HG03159 (cell line): ENCODE results near the gene REX1BD.
A peak's percentile ranks its signal among the peaks of the same experiment; 100 is the strongest.
"Not testable (repeated sequence)": the region's sequence is repeated elsewhere in the genome, so short reads cannot be mapped to it uniquely, and the experiment has no call there.

Experiments
- ATAC-seq: cut with Tn5 transposase; IDR thresholded peaks from one replicate; pipeline ENCODE4 v1.9.1; 2021; ENCODE audit warnings: mild to moderate bottlenecking, moderate library complexity; ENCODE audit not compliant: unreplicated experiment

The REX1BD gene

DNA sequence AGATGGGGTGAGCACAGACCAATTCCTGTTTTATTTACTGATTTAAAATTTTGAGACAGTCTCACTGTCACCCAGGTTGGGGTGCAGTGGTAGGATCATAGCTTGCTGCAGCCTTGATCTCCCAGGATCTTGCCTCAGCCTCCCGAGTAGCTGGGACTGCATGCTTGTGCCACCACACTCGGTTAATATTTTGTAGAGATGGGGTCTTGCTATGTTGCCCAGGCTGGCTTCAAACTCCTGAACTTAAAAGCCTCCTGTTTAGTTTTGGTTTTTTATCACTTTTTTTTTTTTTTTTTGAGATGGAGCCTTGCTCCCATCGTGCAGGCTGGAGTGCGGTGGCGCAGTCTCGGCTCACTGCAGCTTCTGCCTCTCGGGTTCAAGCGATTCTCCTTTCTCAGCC lies 12.2 kb upstream of the REX1BD start:
- no peak for ATAC-seq

DNA sequence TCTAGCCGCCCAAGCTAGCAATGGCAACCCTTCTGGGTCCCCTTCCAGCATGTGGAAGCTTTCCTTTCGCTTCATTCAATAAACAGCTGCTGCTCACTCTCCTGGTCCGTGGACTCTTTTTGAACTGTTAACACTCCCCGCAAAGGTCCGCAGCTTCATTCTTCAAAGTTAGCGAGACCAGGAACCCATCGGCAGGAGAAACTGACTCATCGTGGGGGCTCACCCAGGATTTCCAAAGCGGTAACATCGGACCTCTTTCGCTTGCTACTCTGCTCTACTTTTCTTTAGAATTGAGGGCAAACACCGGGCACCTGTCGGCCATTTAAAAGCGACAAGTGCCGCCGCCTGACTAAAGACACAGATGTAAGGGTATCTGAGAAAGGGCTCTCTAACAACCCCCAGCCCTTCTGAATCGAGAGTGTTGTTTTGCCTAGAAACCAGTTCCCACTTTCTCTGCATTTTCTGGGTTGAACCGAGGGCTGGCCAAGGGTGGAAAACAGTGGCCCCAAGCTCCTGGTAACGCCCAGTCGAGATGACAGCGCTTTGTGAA lies 11.2 kb upstream of the REX1BD start:
- no peak for ATAC-seq

DNA sequence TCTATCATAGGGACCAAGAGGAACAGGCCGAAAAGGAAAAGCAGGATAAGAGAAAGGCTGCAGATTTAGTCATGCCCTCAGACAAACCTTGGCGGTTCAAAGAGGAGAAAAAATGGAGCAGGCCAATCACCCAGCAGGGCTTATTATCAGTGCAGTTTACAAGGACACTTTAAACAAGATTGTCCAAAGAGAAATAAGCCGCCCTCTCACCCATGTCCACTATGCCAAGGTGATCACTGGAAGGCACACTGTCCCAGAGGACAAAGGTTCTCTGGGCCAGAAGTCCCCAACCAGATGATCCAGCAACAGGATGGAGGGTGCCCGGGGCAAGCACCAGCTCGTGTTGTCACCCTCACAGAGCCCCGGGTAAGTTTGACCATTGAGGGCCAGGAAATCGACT lies 8.3 kb upstream of the REX1BD start:
- no peak for ATAC-seq

DNA sequence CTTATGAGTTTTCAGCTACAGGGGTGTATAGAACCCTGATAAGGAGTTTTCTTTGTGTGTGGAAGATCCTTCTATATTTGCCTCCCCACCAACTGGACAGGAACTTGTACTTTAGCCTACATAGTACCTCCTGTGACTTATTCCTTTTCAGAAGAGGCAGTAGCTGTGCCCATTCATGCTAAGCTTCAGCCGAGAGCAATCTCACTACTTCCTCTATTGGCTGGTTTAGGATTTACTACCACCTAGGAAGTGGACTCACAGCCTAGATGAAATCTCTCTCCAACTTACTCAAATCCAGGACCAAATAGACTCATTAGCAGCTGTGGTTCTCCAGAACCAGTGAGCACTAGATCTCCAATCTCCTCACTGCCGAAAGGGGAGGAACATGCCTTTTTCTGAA lies 2.3 kb upstream of the REX1BD start:
- ATAC-seq: no peak

DNA sequence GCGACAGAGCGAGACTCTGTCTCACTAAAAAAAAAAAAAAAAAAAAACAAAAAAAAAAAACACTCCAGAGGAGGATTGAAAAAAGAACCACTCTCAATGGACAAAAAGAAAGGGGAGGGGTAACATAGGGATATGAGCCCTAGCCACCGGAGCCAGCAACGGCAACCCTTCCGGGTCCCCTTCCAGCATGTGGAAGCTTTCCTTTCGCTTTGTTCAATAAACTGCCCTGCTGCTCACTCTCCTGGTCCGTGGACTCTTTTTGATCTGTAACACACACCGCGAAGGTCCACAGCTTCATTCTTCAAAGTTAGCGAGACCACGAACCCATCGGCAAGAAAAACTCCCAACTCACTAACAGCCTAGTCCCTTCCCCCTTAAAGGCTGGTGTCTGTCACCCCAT lies 1.0 kb upstream of the REX1BD start:
- ATAC-seq: no peak

DNA sequence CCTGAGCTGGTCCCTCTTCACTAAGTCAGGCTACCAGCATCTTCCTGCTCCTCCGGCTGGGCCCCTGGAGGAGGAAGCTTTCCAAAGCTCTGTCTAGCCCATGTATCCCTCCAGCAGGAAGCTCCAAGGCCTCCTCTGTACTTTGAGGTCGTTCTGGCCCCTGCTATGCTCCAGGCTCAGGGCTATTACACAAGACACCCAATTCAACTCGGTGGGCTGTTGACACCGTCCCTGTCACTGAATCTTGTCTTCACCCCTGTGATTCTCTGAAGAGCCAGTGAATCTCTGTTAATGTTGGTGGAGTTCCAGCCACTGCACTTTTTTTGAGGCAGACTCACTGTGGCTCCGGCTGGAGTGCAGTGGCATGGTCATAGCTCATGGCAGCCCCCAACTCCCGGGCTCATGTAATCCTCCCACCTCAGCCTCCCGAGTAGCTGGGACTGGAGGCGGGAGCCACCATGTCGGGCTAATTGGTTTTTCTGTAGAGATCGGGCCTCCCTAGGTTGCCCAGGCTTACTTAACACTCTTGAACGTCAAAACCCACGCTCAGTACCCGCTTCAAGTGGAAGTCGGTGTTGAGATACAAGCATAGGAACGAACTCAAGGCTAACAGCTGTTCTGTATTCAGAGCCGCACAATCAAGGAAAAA lies 512 bp upstream of the REX1BD start:
- peak; percentile 7 for ATAC-seq

DNA sequence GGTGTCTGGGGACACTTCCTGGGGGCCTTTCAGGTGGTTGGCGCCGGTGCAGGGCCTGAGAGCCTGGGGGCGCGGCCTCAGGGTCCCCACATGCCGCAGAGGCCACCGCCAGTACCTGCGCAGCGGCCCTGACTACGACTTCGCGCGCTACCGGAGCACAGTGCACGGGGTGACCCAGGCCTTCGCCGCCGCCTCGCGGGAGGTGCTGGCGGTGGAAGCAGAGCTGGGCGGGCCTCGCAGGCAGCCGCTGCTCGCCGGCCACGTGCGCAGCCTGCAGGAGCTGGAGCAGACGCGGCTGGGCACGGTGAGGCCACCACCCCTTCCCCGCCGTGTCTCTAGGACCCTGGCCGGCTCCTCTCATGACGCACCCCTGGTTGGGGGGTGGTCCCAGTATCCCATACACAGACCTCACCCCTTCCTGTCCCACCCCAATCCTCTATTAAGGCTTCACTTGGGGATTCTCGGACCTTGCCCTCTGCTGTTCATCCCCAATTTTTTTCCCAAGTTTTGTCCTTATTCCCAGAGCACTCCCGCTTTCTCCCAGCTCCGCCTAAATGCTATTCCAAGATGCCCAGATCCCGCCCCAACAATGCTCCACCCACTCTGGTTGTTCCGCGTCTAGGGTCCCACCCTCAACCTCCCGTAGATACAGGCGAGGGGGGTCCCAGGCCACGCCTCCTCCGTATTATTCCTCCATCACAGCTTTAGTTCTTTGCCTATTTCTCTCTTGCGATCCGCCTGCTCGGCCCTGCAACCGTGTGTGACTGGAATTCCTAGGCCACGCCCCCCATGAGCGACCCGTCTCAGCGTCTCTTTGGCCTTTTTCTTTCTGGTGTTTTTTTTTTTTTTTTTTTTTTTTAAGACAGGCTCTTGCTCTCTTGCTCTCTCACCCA lies 1.0 kb downstream of the REX1BD start:
- ATAC-seq: peak; percentile 29

DNA sequence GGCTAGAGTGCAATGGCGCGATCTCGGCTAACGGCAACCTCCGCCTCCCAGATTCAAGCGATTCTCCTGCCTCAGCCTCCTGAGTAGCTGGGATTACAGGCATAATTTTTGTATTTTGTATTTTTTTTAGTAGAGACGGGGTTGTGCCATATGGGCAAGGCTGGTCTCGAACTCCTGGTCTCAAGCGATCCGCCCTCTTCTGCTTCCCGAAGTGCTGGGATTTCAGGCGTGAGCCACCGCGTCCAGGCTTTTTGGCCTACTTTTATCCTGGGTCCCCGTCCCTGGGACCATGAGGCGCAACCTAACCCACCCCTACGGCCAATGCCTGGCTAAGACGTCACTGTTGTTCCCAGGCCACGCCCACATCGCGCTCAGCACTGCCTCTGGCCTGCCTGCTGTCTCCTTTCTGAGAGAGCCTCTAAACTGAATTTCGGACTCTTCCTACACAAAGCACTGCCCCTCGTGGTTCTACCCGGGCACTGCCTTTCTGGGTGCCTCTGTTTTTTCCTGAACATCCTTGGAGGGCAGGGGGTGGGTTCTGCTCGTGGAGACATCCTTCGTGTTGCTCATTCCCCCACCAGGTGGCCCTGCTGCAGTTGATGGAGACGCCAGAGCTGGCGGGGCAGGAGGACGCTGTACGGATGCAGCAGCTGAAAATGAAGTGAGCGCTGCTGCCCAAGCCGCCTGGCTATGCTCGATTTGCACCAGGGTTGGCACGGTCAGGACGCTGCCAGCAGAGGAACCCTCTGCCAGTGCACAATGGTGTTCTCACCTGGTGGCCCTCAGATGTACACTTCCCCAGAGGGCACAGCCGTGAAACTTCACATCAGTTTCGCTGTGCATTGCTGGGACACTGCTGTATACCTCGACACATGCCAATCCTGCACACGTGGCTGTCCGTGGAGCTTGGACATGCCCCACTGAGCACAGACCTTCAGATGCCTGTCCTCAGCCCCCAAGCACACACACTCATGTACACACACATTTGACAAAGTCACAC lies 2.0 kb downstream of the REX1BD start:
- no peak for ATAC-seq

DNA sequence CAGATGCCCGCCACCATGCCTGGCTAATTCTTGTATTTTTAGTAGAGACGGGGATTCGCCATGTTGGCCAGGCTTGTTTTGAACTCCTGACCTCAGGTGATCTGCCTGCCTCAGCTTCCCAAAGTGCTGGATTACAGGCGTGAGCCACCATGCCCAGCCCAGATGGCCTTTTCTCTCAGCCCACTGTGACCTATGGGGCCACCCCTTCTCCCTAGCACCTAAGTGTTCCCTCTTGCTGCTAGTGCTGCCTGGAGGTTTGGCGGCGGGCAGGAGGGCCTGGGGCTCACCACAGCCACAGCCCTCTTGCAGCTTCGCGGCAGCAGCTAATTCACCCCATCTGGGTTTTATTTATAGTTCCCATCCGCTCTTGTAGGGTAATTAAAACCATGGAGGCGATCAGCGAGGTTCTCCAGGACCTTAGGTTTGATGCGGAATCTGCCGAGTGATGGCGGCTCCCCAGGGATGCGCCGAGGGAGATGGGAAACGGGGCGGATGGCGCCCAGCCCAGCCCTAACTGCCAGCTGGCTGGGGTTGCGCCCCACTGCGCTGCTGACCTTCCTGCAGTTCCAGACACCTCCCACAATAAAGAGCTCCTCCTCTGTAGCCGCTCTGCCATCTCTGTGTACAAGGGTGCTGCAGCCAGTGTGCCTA lies 3.3 kb downstream of the REX1BD start:
- ATAC-seq: no peak

DNA sequence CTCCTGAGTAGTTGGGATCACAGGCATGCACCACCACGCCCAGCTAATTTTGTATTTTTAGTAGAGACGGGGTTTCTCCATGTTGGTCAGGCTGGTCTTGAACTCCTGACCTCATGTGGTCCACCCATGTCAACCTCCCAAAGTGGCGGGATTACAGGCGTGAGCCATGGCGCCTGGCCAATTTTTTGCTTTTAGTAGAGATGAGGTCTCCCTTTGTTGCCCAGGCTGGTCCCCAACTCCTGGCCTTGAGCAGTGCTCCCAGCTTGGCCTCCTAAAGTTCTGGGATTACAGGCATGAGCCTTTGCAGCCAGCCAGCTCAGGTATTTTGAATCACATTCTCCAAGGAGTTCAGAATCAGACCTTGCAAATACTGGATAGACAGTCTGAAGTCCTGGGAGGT lies 4.1 kb downstream of the REX1BD start:
- ATAC-seq: not testable (repeated sequence)

DNA sequence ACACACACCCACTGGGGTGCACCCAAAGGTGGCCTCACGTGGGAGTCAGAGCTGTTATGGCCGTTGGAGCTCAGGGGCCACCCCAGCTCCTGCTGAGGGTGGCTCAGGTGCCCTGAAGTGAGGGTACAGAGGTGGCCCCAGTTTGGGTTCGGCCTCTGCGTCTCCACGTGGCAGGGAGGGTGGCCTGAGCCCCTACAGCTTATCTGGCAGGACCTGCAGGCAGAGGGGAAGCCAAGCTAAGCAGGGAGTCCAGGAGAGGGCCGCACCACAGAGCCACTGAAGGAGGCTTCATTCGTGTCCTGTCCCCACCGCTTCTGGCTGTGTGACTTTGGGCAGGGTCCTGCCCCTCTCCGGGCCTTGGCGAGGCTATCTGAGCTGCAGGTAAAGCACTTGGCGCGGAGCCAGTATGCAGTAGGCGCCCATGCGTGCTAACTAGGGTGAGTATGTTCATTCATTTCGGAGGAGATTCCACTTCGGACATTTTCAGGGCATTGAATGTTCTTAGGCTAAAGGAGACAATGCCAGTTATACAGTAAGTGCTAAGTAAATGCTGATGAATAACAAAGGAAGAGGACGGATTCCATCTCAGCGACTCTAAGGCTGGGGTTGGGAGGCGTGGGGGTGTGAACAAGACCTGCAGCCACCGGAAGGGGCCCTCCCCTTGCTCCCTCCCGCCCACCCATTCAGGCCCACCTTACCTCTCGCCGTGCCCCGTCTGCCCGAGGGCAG lies 4.9 kb downstream of the REX1BD start:
- no peak for ATAC-seq

DNA sequence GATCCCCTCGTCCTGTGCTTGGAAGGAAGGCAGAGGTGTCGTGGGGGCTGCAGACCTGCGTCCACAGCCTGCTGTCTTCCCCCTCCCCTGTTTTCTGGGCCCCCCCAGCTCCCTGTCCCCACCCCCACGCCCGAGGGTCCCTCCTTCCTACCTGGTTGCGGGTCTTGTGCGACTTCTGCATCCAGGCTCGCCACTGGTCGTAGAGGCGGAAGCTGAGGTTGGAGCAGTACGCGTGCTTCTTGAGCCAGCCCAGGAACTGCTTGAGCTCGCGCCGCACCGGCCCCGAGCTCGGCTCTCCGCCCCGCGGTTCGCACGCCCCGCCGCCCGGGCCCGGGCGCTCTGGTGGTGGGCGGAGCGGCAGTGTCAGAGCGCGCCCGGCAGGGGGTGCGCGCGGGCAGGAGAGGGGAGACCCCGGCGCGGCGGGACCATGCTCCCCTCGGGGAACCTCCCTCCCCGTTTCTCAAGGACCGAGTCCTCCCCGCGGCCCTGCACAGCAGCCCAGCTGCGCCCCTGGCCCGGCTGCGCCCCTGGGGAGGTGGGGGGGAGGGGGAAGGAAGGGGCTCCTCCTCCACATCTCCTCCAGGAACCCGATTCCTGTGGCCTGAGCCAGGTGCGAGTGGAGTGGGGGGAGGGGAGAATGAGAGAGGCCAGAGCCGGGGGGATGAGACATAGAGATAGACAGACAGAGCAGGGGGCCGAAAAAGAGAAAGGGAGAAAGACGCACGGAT lies 5.7 kb downstream of the REX1BD start:
- no peak for ATAC-seq

DNA sequence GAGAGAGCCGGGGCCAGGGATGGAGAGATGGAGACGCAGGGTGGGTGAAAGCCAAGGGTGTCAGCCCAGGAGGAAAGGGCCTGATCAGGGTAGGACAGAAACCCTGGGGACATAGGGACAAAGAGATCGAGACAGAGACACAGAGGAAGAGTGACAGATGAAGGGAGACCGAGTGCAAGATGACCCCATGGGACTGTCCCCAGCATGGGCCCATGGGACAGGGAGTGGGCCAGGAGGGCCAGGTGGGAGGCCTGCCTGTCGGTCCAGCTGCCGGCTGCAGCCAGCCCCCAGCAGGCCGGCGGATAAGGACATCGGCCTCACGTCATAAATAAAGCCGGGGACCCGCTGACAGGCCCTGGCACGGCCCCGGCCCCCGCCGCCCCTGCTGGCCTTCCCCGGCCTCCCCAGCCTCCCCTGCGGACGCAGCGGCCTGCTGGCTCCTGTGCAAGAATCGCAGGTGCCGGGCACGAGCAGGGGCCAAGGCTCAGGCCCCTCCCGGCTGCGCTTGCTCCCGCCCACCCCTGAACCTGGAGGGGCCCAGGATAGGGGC lies 6.3 kb downstream of the REX1BD start:
- no peak for ATAC-seq

DNA sequence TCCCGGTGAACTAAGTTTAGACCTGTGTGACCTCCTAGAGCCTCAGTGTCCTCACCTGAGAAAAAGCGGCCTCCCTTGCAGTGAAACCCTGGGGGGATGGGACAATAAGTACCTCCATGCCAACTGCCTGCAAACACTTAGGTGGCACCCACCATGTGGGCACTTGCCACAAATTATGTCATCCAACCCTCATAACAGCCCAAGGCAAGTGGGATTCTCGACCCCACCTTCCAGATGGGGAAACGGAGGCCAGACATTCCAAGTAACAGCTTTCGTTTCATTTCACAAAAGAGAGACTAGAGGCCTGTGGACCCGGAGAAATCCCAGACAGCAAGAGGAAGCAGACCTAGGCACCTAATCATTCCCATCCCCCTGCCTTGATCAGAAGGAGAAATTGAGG lies 6.9 kb downstream of the REX1BD start:
- ATAC-seq: no peak

DNA sequence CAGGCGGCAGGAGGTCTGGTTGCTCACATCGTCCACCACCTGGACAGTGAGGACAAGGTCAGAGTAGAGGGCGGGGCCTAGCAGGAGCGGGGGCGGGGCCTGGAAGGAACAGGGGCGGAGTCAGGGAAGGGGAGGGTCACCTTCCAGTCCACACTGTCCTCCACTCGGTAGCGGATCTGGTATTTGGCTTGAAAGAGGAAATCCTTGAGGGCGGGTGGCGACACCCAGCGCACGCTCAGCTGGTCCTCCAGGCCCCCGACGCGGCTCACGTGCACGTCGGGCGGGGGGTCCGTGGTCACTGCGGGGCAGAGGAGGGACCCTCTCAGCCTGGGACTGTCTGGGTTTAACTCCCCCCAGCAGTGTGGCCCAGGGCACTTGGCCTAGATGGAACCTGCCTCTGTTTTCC lies 8.2 kb downstream of the REX1BD start:
- ATAC-seq: no peak

DNA sequence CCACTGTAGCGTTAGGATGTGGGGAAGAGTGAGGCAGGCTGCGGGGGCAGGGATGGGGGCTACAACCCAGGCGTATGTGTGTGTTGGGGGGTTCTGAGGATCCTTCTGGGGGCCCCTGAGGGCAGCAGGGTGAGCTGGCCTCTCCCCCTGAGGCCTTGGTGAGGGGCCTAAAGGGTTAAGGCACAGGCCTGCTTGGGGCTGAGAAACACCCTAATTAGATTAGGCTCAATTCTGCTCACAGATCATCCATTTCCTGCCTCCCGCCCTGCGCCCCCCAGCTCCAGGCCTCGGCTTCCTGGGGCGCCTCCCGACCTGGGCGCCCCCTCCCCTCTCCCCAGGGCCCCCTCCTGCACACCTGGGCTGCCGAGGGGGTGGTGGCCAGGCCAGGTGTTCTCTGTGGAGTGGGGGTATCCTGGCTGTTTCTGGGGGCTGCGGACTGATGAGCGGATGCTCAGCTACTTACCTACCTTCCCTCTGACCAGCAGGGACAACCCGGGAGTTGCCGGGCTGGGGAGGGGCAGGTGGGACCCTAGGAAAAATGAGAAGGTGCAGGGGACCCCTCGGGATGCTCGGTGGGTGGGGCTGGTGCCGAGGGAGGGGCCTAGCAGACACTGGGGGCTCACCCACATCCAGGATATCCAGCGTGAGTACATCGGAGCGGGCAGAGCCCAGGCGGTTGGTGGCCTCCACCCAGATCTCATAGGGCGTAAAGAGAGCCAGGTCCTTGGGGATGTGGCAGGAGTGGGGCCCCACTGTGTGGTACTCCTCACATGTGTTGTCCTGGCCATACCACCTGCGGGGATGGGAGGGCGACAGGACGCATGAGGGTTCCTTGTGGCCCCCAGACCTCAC lies 9.4 kb downstream of the REX1BD start:
- ATAC-seq: no peak

DNA sequence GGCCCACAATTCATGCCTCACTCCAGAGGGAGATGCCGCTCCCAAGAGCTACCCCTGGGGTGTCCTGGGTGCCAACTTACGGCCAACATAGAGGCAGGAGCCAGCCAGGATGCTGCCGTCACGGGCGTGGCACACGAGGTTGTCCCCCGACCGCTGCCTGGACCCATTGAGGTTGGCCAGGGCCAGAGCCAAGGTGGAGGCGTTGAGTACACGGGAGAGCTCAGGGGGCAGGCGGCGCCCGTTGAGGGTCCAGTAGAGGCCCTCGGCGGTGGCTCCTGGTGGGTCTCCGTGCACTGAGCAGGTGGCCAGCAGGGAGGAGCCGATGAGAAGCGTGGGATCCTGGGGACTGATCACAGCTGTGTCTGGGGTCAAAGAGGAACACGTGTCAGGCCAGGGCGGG lies 10.9 kb downstream of the REX1BD start:
- no peak for ATAC-seq
